HL-60 (cell line): ENCODE results near the gene KATNAL1.

ENCODE experiments used
- CTCF ChIP-seq: IDR thresholded peaks from one replicate; pipeline ENCODE4 v1.5.1; 2011; ENCODE audit warnings: low read length, control low read depth, inconsistent platforms; ENCODE audit not compliant: insufficient read depth
- GABPA ChIP-seq: IDR thresholded peaks from 2 replicates; pipeline ENCODE4 v1.6.1; 2012; ENCODE audit warnings: low read depth
- POLR2AphosphoS5 ChIP-seq: IDR thresholded peaks from 2 replicates; pipeline ENCODE4 v1.6.1; 2012; ENCODE audit warnings: low read depth
- REST ChIP-seq: IDR thresholded peaks from 2 replicates; pipeline ENCODE4 v1.6.1; 2012; ENCODE audit warnings: low read depth; ENCODE audit not compliant: insufficient replicate concordance
- SPI1 ChIP-seq: IDR thresholded peaks from 2 replicates; pipeline ENCODE4 v1.6.1; 2012; ENCODE audit warnings: low read depth, mild to moderate bottlenecking, borderline replicate concordance

GRCh38 chr13:30290812-30291436 is 16.4 kb downstream of the KATNAL1 start:
- TF ChIP-seq CTCF (no peak), POLR2AphosphoS5 (no peak), GABPA (no peak), REST (no peak), SPI1 (no peak)
